ENCODE results near the gene NOS1AP. TPM values are rescaled to one million over a fixed set of nuclear protein-coding genes. Genes with fewer than 3 reads are reported as not detected.
"Not testable (repeated sequence)": the region's sequence is repeated elsewhere in the genome, so short reads cannot be mapped to it uniquely, and the experiment has no call there.

NOS1AP gene
- total and polyA plus RNA-seq, 8 donors, result 0.25 to 13.8 (median 6.2) TPM

GRCh38 chr1:162077648-162078299 is 8.3 kb downstream of the NOS1AP start:
- TF ChIP-seq POLR2AphosphoS5 (IDR thresholded peaks at IDR 0.05) (no peak), EP300 (IDR thresholded peaks at IDR 0.05) (no peak), CTCF (IDR thresholded peaks at IDR 0.05) (no peak), POLR2A (IDR thresholded peaks at IDR 0.05) (no peak)
- Histone ChIP-seq H3K27me3 (no peaks in the 10 kb centered on the region), H3K4me1 (peaks cover 0 to 41% (median 15%) of the 10 kb centered on the region in 4 donors), H3K27ac (no peak overlapping the region), H3K4me3 (no peak overlapping the region), H3K36me3 (peaks cover 0 to 10% (median 0%) of the 10 kb centered on the region in 4 donors), H3K9me3 (peaks cover 0 to 6% (median 0%) of the 10 kb centered on the region in 4 donors)
- intact Hi-C loops (cut with DNase I; ENCODE audit: low total_unique reads), result no loop called here
- no peak for DNase-seq
- 96 to 100% (median 97%) methylated on average over 1 of the region's 1 CpG for WGBS, 5 donors

GRCh38 chr1:162079030-162079429 is 9.5 kb downstream of the NOS1AP start:
- 78 to 100% (median 90%) methylated on average over 1 of the region's 1 CpG for WGBS, 5 donors
- peaks cover 0 to 10% (median 0%) of the 10 kb centered on the region in 4 donors for H3K36me3 ChIP-seq
- no peak overlapping the region for H3K4me3 ChIP-seq
- no peak overlapping the region for H3K27ac ChIP-seq
- peaks cover 0 to 6% (median 0%) of the 10 kb centered on the region in 4 donors for H3K9me3 ChIP-seq
- intact Hi-C loops (cut with DNase I; ENCODE audit: low total_unique reads), result no loop called here
- no peak for TF ChIP-seq POLR2AphosphoS5 (IDR thresholded peaks at IDR 0.05)
- no peak for TF ChIP-seq CTCF (IDR thresholded peaks at IDR 0.05)
- no peak for TF ChIP-seq EP300 (IDR thresholded peaks at IDR 0.05)
- no peak for TF ChIP-seq POLR2A (IDR thresholded peaks at IDR 0.05)
- no peaks in the 10 kb centered on the region for H3K27me3 ChIP-seq
- peaks cover 0 to 35% (median 10%) of the 10 kb centered on the region in 4 donors for H3K4me1 ChIP-seq
- no peak for DNase-seq

GRCh38 chr1:162080472-162081015 is 11.1 kb downstream of the NOS1AP start:
- H3K27ac ChIP-seq, result peak overlapping the region in 2 of 5 donors; percentile 3 to 9
- no peak for DNase-seq
- peaks cover 0 to 32% (median 10%) of the 10 kb centered on the region in 4 donors for H3K4me1 ChIP-seq
- H3K4me3 ChIP-seq, result no peak overlapping the region
- H3K27me3 ChIP-seq, result no peaks in the 10 kb centered on the region
- H3K9me3 ChIP-seq, result no peaks in the 10 kb centered on the region
- WGBS, 5 donors, result 36 to 46% (median 43%) methylated on average over 2 of the region's 2 CpGs
- TF ChIP-seq POLR2A (IDR thresholded peaks at IDR 0.05) (no peak), POLR2AphosphoS5 (IDR thresholded peaks at IDR 0.05) (no peak), CTCF (IDR thresholded peaks at IDR 0.05) (no peak), EP300 (IDR thresholded peaks at IDR 0.05) (no peak)
- intact Hi-C loops (cut with DNase I; ENCODE audit: low total_unique reads), result no loop called here
- no peaks in the 10 kb centered on the region for H3K36me3 ChIP-seq

- no peaks in the 10 kb centered on the region for H3K27me3 ChIP-seq
- WGBS, 5 donors, result 83 to 93% (median 87%) methylated on average over 1 of the region's 1 CpG
- H3K4me3 ChIP-seq, result no peak overlapping the region
- TF ChIP-seq POLR2A (IDR thresholded peaks at IDR 0.05) (no peak), CTCF (IDR thresholded peaks at IDR 0.05) (no peak), POLR2AphosphoS5 (IDR thresholded peaks at IDR 0.05) (no peak), EP300 (IDR thresholded peaks at IDR 0.05) (no peak)
- H3K4me1 ChIP-seq, result peaks cover 0 to 27% (median 10%) of the 10 kb centered on the region in 4 donors
- no peak overlapping the region for H3K27ac ChIP-seq
- intact Hi-C loops (cut with DNase I; ENCODE audit: low total_unique reads), result no loop called here
- H3K36me3 ChIP-seq, result no peaks in the 10 kb centered on the region
- no peaks in the 10 kb centered on the region for H3K9me3 ChIP-seq
- no peak for DNase-seq
These were observed 11.8 kb downstream of the NOS1AP start for GRCh38 chr1:162081316-162081715.

GRCh38 chr1:162082080-162082479 is 12.6 kb downstream of the NOS1AP start:
- peaks cover 0 to 26% (median 10%) of the 10 kb centered on the region in 4 donors for H3K4me1 ChIP-seq
- H3K9me3 ChIP-seq; H3K36me3 ChIP-seq; H3K27me3 ChIP-seq; H3K4me3 ChIP-seq; intact Hi-C loops (cut with DNase I; ENCODE audit: low total_unique reads); H3K27ac ChIP-seq; DNase-seq: not testable (repeated sequence)
- 84 to 94% (median 90%) methylated on average over 2 of the region's 2 CpGs for WGBS, 5 donors

Measured in stomach (tissue), 9 donors.